Prostate gland (tissue), 2 donors: ENCODE data around the gene SRXN1.

Experiments
- POLR2A ChIP-seq: fragments of 450-650 bp; IDR thresholded peaks from one replicate; pipeline ENCODE4 v1.6.1; 2016; ENCODE audit warnings: antibody characterized with exemption, mild to moderate bottlenecking
- POLR2AphosphoS5 ChIP-seq: sonication (generic); formaldehyde crosslinking; IDR thresholded peaks from one replicate; pipeline ENCODE4 v1.6.1; 2017; ENCODE audit warnings: antibody characterized with exemption
- TF ChIP-seq, protein P1 (sequence below), 4 experiments: fragments of 200-600 bp in 2 of 4; fragments of 450-650 bp in 2 of 4; sonication (generic) in 2 of 4; IDR thresholded peaks; 1 replicate in 3 of 4; 2 replicates in 1 of 4; pipeline ENCODE4 v1.5.1; 2016 to 2019; ENCODE audit warnings: antibody characterized with exemption in 4 of 4, mild to moderate bottlenecking in 2 of 4, moderate library complexity in 2 of 4

DNA sequence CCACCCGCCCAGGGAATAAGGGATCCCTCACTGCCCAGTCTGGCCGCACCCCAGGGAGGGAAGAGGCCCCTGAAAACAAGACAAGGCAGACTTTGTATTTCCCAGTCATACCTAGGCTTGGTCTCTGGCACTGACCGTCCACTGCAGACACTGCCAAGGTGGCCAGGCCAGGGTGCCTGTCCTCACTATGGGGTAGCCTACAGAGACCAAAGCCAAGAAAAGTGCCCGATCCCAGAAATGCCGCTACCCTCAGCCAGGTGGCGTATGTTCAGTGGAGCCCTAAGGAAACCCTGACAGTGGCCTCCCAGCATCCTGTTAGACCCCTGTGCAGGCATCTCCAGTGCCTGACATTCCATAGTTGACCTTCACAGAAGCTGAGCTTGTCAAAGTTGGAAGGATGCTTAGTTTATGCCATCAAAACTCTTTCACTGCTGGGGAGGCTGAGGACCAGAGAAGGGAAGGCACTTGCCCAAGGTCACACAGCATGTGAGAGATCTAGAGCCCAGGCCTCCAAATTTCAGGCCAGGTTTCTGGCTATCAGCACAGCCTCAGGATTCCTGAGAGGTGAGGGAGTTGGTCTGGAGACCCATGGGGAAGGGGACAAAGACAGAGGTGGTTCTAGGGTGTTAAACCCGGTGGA, 20.1 kb upstream of the SRXN1 start:
- TF ChIP-seq, protein P1, sequence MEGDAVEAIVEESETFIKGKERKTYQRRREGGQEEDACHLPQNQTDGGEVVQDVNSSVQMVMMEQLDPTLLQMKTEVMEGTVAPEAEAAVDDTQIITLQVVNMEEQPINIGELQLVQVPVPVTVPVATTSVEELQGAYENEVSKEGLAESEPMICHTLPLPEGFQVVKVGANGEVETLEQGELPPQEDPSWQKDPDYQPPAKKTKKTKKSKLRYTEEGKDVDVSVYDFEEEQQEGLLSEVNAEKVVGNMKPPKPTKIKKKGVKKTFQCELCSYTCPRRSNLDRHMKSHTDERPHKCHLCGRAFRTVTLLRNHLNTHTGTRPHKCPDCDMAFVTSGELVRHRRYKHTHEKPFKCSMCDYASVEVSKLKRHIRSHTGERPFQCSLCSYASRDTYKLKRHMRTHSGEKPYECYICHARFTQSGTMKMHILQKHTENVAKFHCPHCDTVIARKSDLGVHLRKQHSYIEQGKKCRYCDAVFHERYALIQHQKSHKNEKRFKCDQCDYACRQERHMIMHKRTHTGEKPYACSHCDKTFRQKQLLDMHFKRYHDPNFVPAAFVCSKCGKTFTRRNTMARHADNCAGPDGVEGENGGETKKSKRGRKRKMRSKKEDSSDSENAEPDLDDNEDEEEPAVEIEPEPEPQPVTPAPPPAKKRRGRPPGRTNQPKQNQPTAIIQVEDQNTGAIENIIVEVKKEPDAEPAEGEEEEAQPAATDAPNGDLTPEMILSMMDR (IDR thresholded peaks at IDR 0.05), result no peak
- TF ChIP-seq POLR2AphosphoS5, result no peak
- TF ChIP-seq POLR2A, result no peak
